SK-N-SH (cell line): ENCODE measurements around the gene TSGA10.

Experiments used
- CTCF ChIP-seq: fragments of 200-600 bp; sonication (generic); IDR thresholded peaks from 2 replicates; pipeline ENCODE4 v1.6.1; 2017; ENCODE audit warnings: antibody characterized with exemption, mild to moderate bottlenecking, moderate library complexity
- GABPA ChIP-seq: IDR thresholded peaks from 2 replicates; pipeline ENCODE4 v1.4.0; 2012; ENCODE audit warnings: low read depth, mild to moderate bottlenecking
- JUND ChIP-seq: IDR thresholded peaks from 2 replicates; pipeline ENCODE4 v1.4.0; 2012
- MXI1 ChIP-seq: IDR thresholded peaks from 2 replicates; pipeline ENCODE4 v1.6.1; 2012; ENCODE audit warnings: mild to moderate bottlenecking, low read depth, low read length, improper control_type of control experiment
- NFIC ChIP-seq: IDR thresholded peaks from 2 replicates; pipeline ENCODE4 v1.4.0; 2012; ENCODE audit warnings: borderline replicate concordance
- RCOR1 ChIP-seq: fragments of 150-350 bp; IDR thresholded peaks from 2 replicates; pipeline ENCODE4 v1.6.1; 2017; ENCODE audit warnings: antibody characterized with exemption, low read length
- SIN3A ChIP-seq: IDR thresholded peaks from 2 replicates; pipeline ENCODE4 v1.6.1; 2012; ENCODE audit warnings: low read depth, mild to moderate bottlenecking, low read length, moderate library complexity, borderline replicate concordance
- TEAD4 ChIP-seq: IDR thresholded peaks from 2 replicates; pipeline ENCODE4 v1.4.0; 2012; ENCODE audit warnings: mild to moderate bottlenecking, borderline replicate concordance; ENCODE audit not compliant: insufficient read depth
- TF ChIP-seq, protein P1 (sequence below): IDR thresholded peaks from 2 replicates; pipeline ENCODE4 v1.4.0; 2012; ENCODE audit warnings: low read depth, borderline replicate concordance
- TF ChIP-seq, protein P2 (sequence below): IDR thresholded peaks from 2 replicates; pipeline ENCODE4 v1.6.1; 2012; ENCODE audit warnings: mild to moderate bottlenecking, low read depth, low read length, moderate library complexity

GRCh38 chr2:99200076-99200800, 45.5 kb upstream of the TSGA10 start:
- no peak for TF ChIP-seq CTCF
- TF ChIP-seq, protein P1, sequence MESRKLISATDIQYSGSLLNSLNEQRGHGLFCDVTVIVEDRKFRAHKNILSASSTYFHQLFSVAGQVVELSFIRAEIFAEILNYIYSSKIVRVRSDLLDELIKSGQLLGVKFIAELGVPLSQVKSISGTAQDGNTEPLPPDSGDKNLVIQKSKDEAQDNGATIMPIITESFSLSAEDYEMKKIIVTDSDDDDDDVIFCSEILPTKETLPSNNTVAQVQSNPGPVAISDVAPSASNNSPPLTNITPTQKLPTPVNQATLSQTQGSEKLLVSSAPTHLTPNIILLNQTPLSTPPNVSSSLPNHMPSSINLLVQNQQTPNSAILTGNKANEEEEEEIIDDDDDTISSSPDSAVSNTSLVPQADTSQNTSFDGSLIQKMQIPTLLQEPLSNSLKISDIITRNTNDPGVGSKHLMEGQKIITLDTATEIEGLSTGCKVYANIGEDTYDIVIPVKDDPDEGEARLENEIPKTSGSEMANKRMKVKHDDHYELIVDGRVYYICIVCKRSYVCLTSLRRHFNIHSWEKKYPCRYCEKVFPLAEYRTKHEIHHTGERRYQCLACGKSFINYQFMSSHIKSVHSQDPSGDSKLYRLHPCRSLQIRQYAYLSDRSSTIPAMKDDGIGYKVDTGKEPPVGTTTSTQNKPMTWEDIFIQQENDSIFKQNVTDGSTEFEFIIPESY: no peak
- no peak for TF ChIP-seq GABPA
- TF ChIP-seq MXI1: no peak
- TF ChIP-seq SIN3A: no peak
- TF ChIP-seq NFIC: no peak
- TF ChIP-seq, protein P2, sequence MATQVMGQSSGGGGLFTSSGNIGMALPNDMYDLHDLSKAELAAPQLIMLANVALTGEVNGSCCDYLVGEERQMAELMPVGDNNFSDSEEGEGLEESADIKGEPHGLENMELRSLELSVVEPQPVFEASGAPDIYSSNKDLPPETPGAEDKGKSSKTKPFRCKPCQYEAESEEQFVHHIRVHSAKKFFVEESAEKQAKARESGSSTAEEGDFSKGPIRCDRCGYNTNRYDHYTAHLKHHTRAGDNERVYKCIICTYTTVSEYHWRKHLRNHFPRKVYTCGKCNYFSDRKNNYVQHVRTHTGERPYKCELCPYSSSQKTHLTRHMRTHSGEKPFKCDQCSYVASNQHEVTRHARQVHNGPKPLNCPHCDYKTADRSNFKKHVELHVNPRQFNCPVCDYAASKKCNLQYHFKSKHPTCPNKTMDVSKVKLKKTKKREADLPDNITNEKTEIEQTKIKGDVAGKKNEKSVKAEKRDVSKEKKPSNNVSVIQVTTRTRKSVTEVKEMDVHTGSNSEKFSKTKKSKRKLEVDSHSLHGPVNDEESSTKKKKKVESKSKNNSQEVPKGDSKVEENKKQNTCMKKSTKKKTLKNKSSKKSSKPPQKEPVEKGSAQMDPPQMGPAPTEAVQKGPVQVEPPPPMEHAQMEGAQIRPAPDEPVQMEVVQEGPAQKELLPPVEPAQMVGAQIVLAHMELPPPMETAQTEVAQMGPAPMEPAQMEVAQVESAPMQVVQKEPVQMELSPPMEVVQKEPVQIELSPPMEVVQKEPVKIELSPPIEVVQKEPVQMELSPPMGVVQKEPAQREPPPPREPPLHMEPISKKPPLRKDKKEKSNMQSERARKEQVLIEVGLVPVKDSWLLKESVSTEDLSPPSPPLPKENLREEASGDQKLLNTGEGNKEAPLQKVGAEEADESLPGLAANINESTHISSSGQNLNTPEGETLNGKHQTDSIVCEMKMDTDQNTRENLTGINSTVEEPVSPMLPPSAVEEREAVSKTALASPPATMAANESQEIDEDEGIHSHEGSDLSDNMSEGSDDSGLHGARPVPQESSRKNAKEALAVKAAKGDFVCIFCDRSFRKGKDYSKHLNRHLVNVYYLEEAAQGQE: no peak
- no peak for TF ChIP-seq JUND
- no peak for TF ChIP-seq RCOR1
- TF ChIP-seq TEAD4: no peak
